Sigmoid colon (tissue), 4 donors: ENCODE results near the gene PROX2.

Experiments
- CTCF ChIP-seq, 4 experiments: fragments of 450-650 bp in 3 of 4; fragments of 200-600 bp in 1 of 4; IDR thresholded peaks; one replicate each; pipeline ENCODE4 v1.5.1; 2016 to 2019; ENCODE audit warnings: antibody characterized with exemption in 4 of 4, mild to moderate bottlenecking in 3 of 4, moderate library complexity in 2 of 4
- EP300 ChIP-seq, 4 donors: sonication (generic); formaldehyde crosslinking; IDR thresholded peaks; one replicate each; pipeline ENCODE4 v1.6.1; 2017; ENCODE audit warnings: antibody characterized with exemption in 4 of 4
- POLR2A ChIP-seq, 2 donors: fragments of 450-650 bp; IDR thresholded peaks; one replicate each; pipeline ENCODE4 v1.6.1; 2016; ENCODE audit warnings: antibody characterized with exemption in 2 of 2, mild to moderate bottlenecking in 2 of 2, moderate library complexity in 2 of 2
- POLR2AphosphoS5 ChIP-seq, 4 donors: sonication (generic); formaldehyde crosslinking; IDR thresholded peaks; one replicate each; pipeline ENCODE4 v1.6.1; 2017; ENCODE audit warnings: antibody characterized with exemption in 4 of 4

GRCh38 chr14:74907744-74908143 is 31.8 kb upstream of the PROX2 start:
- TF ChIP-seq CTCF (IDR thresholded peaks at IDR 0.05), result no peak
- TF ChIP-seq POLR2A (IDR thresholded peaks at IDR 0.05), result no peak
- TF ChIP-seq POLR2AphosphoS5 (IDR thresholded peaks at IDR 0.05), result no peak
- TF ChIP-seq EP300 (IDR thresholded peaks at IDR 0.05), result no peak
